Endothelial cell of umbilical vein (primary cell): Measurements from ENCODE around the gene PHF24. TPM values are rescaled to one million over a fixed set of nuclear protein-coding genes. Genes with fewer than 3 reads are reported as not detected.
A peak's percentile ranks its signal among the peaks of the same experiment; 100 is the strongest.

Experiments used
- BruUV-seq: library from RNA; stranded (reverse); fragments of 400-500 nt; replicated peaks from 2 replicates; lab custom pipeline; 2021; lab: Mats Ljungman, UMichigan
- CTCF ChIA-PET: fragments of 300-600, 350-600 bp; sonication (Branson Sonifier 250); formaldehyde crosslinking; loops from one replicate; lab custom pipeline; 2021; ENCODE audit warnings: antibody characterized with exemption, inconsistent platforms; lab: Charles Lee
- POLR2A ChIA-PET: fragments of 300-600, 350-600 bp; sonication (Branson Sonifier 250); formaldehyde crosslinking; loops from one replicate; lab custom pipeline; 2021; ENCODE audit warnings: antibody characterized with exemption, inconsistent platforms; lab: Charles Lee
- DNase-seq: peaks from one replicate; pipeline ENCODE4 v3.0.0-alpha.2; 2011; ENCODE audit warnings: low read depth, low spot score
- FAIRE-seq: peaks from 2 replicates; lab custom pipeline; 2011; peaks lifted over from hg19 to GRCh38; lab: Jason Lieb, UNC
- H2AFZ ChIP-seq: 2 replicates; pipeline ENCODE4 v1.6.0; 2012; ENCODE audit warnings: low read depth, low read length, control low read depth, inconsistent platforms
- H3K27ac ChIP-seq: 2 replicates; pipeline ENCODE4 v1.5.1; 2011; ENCODE audit warnings: low read depth, mild to moderate bottlenecking, control low read depth, low read length, moderate library complexity; ENCODE audit not compliant: insufficient read depth
- H3K27me3 ChIP-seq, 2 experiments: 2 replicates each; pipeline versions ENCODE4 v1.6.0 to v1.6.1; 2011; ENCODE audit warnings: low read length in 2 of 2, mixed read lengths in 1 of 2; ENCODE audit not compliant: control insufficient read depth in 2 of 2, insufficient read depth in 2 of 2
- H3K36me3 ChIP-seq, 2 experiments: 2 replicates in 1 of 2; 3 replicates in 1 of 2; pipeline ENCODE4 v1.5.1; 2011; ENCODE audit warnings: low read length in 2 of 2, mild to moderate bottlenecking in 1 of 2, moderate library complexity in 1 of 2; ENCODE audit not compliant: control insufficient read depth in 2 of 2, insufficient read depth in 2 of 2; ENCODE audit errors: extremely low read depth in 1 of 2
- H3K4me1 ChIP-seq: 3 replicates; pipeline ENCODE4 v1.5.1; 2011; ENCODE audit warnings: mild to moderate bottlenecking, low read length; ENCODE audit not compliant: control insufficient read depth, insufficient read depth; ENCODE audit errors: extremely low read depth
- H3K4me2 ChIP-seq: 2 replicates; pipeline ENCODE4 v1.6.1; 2011; ENCODE audit warnings: low read length, control low read depth, mixed read lengths; ENCODE audit not compliant: insufficient read depth
- H3K4me3 ChIP-seq, 3 experiments: fragments of 200-600 bp in 1 of 3; sonication (generic), shearing (Covaris generic) in 1 of 3; replicated peaks in 1 of 3; 2 replicates each; pipeline ENCODE4 v1.5.1; 2011 to 2016; ENCODE audit warnings: control low read depth in 3 of 3, low read length in 3 of 3, mild to moderate bottlenecking in 2 of 3, inconsistent platforms in 1 of 3, low read depth in 1 of 3, moderate library complexity in 1 of 3; ENCODE audit not compliant: insufficient read depth in 1 of 3
- H3K79me2 ChIP-seq: 2 replicates; pipeline ENCODE4 v1.6.0; 2012; ENCODE audit warnings: low read length, inconsistent platforms; ENCODE audit not compliant: control insufficient read depth, insufficient read depth
- H3K9ac ChIP-seq: replicated peaks from 2 replicates; pipeline ENCODE3; 2011; ENCODE audit warnings: low read length, control low read depth; ENCODE audit not compliant: insufficient read depth; ENCODE audit errors: extremely low read depth
- H3K9me1 ChIP-seq: replicated peaks from 3 replicates; pipeline ENCODE4 v1.6.0; 2011; ENCODE audit warnings: mild to moderate bottlenecking, low read length; ENCODE audit not compliant: control insufficient read depth, insufficient read depth; ENCODE audit errors: extremely low read depth
- H3K9me3 ChIP-seq: replicated peaks from 2 replicates; pipeline ENCODE4 v1.5.1; 2012; ENCODE audit warnings: low read length, inconsistent platforms; ENCODE audit not compliant: control insufficient read depth, insufficient read depth
- H4K20me1 ChIP-seq: replicated peaks from 2 replicates; pipeline ENCODE3; 2011; ENCODE audit warnings: mild to moderate bottlenecking, low read length; ENCODE audit not compliant: control insufficient read depth, insufficient read depth; ENCODE audit errors: extremely low read depth
- EZH2 ChIP-seq: IDR thresholded peaks from 2 replicates; pipeline ENCODE4 v1.6.1; 2012; ENCODE audit warnings: borderline replicate concordance, low read depth, mild to moderate bottlenecking, moderate library complexity, low read length, inconsistent platforms; ENCODE audit not compliant: severe bottlenecking
- FOS ChIP-seq: IDR thresholded peaks from 2 replicates; pipeline ENCODE4 v1.6.1; 2011; ENCODE audit warnings: mild to moderate bottlenecking, low read length, moderate library complexity, borderline replicate concordance; ENCODE audit not compliant: insufficient read depth
- JUN ChIP-seq: IDR thresholded peaks from 2 replicates; pipeline ENCODE4 v1.6.1; 2011; ENCODE audit warnings: borderline replicate concordance, low read depth; ENCODE audit not compliant: insufficient read length, insufficient read depth
- MAX ChIP-seq: IDR thresholded peaks from 2 replicates; pipeline ENCODE4 v1.6.1; 2011; ENCODE audit not compliant: insufficient read depth, insufficient read length
- POLR2A ChIP-seq: IDR thresholded peaks from 2 replicates; pipeline ENCODE4 v1.6.1; 2012; ENCODE audit warnings: low read depth, mild to moderate bottlenecking, control low read depth, low read length
- POLR2AphosphoS5 ChIP-seq: IDR thresholded peaks from 2 replicates; pipeline ENCODE4 v1.6.1; 2012; ENCODE audit warnings: low read depth, mild to moderate bottlenecking, control low read depth, low read length, moderate library complexity; ENCODE audit not compliant: insufficient read depth
- dilution Hi-C: fragments of 300-500 bp; cut with MboI; formaldehyde crosslinking; loops from one replicate; pipeline ENCODE4 v1.15.0; 2019; ENCODE audit warnings: low sequenced_read_pairs; ENCODE audit not compliant: extremely low pct_ligation_motif_present
- intact Hi-C: fragments of 100-400 bp; cut with micrococcal nuclease; formaldehyde crosslinking; loops from one replicate; pipeline ENCODE4 v1.10.0; 2022
- polyA plus RNA-seq, 4 experiments: library from polyadenylated mRNA; depleted of rRNA in 3 of 4; stranded (reverse) in 3 of 4; unstranded in 1 of 4; fragments of >200 nt; gene quantifications; 2 replicates each; pipeline versions ENCODE4 v1.2.1 to v1.2.3, GENCODE V29; 2011 to 2012; ENCODE audit warnings: missing spikeins in 1 of 4
- total RNA-seq: library from RNA; stranded (reverse); gene quantifications from 2 replicates; pipeline ENCODE4 v1.2.3, GENCODE V29; 2021

PHF24 gene
- total and polyA plus RNA-seq, 2 donors (not counting 3 experiments of a cell fraction or from before 2014, with no cell fraction given), result not detected

GRCh38 chr9:34986540-34987047 is 28.5 kb downstream of the PHF24 start:
- TF ChIP-seq FOS (no peak), POLR2AphosphoS5 (no peak), MAX (no peak)
- H3K4me2 ChIP-seq, result no peak overlapping the region
- ChIA-PET CTCF (interaction anchor here (3.9 kb wide), 1 partner anchor 87 kb away, joined by 19 read pairs; no protein-coding TSS in a partner anchor), POLR2A (no interaction called here)
- H2AFZ ChIP-seq, result no peak overlapping the region
- no peaks in the 10 kb centered on the region for H3K9me1 ChIP-seq
- dilution Hi-C loops (no loop called here), intact Hi-C loops (loop anchor here (10.0 kb wide), 1 partner anchor 312 kb away; no protein-coding TSS in a partner anchor)
- FAIRE-seq (no peak), DNase-seq (peak; percentile 23)
- H3K9ac ChIP-seq, result no peak overlapping the region
- H3K79me2 ChIP-seq, result no peaks in the 10 kb centered on the region
- H4K20me1 ChIP-seq, result no peaks in the 10 kb centered on the region
- BruUV-seq, result no TSS peak
- H3K9me3 ChIP-seq, result no peaks in the 10 kb centered on the region
- H3K27ac ChIP-seq, result no peak overlapping the region
- H3K27me3 ChIP-seq, result peaks cover 0 to 2% of the 10 kb centered on the region in 2 experiments
- H3K36me3 ChIP-seq, result no peaks in the 10 kb centered on the region
- H3K4me3 ChIP-seq, result no peak overlapping the region
- H3K4me1 ChIP-seq, result peaks cover 14% of the 10 kb centered on the region

- Histone ChIP-seq H3K4me3 (no peak overlapping the region), H3K36me3 (no peaks in the 10 kb centered on the region), H3K9ac (no peak overlapping the region), H3K27ac (no peak overlapping the region), H3K9me1 (no peaks in the 10 kb centered on the region), H2AFZ (no peak overlapping the region), H3K9me3 (no peaks in the 10 kb centered on the region), H3K27me3 (peaks cover 0 to 2% of the 10 kb centered on the region in 2 experiments), H3K79me2 (no peaks in the 10 kb centered on the region), H4K20me1 (no peaks in the 10 kb centered on the region), H3K4me1 (peaks cover 22% of the 10 kb centered on the region), H3K4me2 (no peak overlapping the region)
- no peak for TF ChIP-seq FOS
- no peak for TF ChIP-seq POLR2A
- peak; percentile 4 for TF ChIP-seq EZH2
- no peak for TF ChIP-seq JUN
- CTCF ChIA-PET, result interaction anchor here (3.9 kb wide), 1 partner anchor 88 kb away, joined by 19 read pairs; no protein-coding TSS in a partner anchor
- BruUV-seq, result no TSS peak
- FAIRE-seq, result no peak
- POLR2A ChIA-PET, result no interaction called here
- intact Hi-C loops (loop anchor here (10.0 kb wide), 1 partner anchor 313 kb away; no protein-coding TSS in a partner anchor), dilution Hi-C loops (no loop called here)
- DNase-seq, result no peak
These were observed 29.2 kb downstream of the PHF24 start for GRCh38 chr9:34987160-34987901.
